Measurements from ENCODE around the gene GPATCH1.

Gene GPATCH1

GRCh38 chr19:33125929-33126388 is 45.0 kb downstream of the GPATCH1 start (continued):
- TF ChIP-seq PRDM2 (tag by site-specific recombination; IDR thresholded peaks at IDR 0.05; ENCODE audit: borderline replicate concordance) (no peak), ZNF391 (tag by site-specific recombination; IDR thresholded peaks at IDR 0.05; ENCODE audit: borderline replicate concordance, low read depth) (no peak), ZNF501 (tag by site-specific recombination; IDR thresholded peaks at IDR 0.05) (0 out of 2 replicates have a peak, but pooled peaks have one; percentile 18), ZNF157 (tag by site-specific recombination; IDR thresholded peaks at IDR 0.05) (no peak), ZNF404 (tag by site-specific recombination; IDR thresholded peaks at IDR 0.05) (no peak), ZNF571 (tag by site-specific recombination; IDR thresholded peaks at IDR 0.05) (no peak), ZNF555 (tag by site-specific recombination; conservative IDR thresholded peaks at IDR 0.05) (no peak), ZNF214 (tag by site-specific recombination; IDR thresholded peaks at IDR 0.05; ENCODE audit: borderline replicate concordance) (no peak), ZNF280D (tag by site-specific recombination; IDR thresholded peaks at IDR 0.05) (no peak), ZNF416 (tag by site-specific recombination; IDR thresholded peaks at IDR 0.05) (no peak), ZNF133 (tag by site-specific recombination; IDR thresholded peaks at IDR 0.05) (no peak), SALL2 (tag by site-specific recombination; IDR thresholded peaks at IDR 0.05; ENCODE audit: borderline replicate concordance) (no peak), ZNF654 (tag by site-specific recombination; IDR thresholded peaks at IDR 0.05; ENCODE audit: low read depth) (peak; percentile 77), ZNF600 (tag by site-specific recombination; IDR thresholded peaks at IDR 0.05) (peak; percentile 73; the same call in 1 of the 2 replicates), ZNF169 (tag by site-specific recombination; IDR thresholded peaks at IDR 0.05) (no peak), ZNF645 (tag by site-specific recombination; IDR thresholded peaks at IDR 0.05) (no peak), ZNF155 (tag by site-specific recombination; IDR thresholded peaks at IDR 0.05) (no peak)
- TF ChIP-seq, protein P1, sequence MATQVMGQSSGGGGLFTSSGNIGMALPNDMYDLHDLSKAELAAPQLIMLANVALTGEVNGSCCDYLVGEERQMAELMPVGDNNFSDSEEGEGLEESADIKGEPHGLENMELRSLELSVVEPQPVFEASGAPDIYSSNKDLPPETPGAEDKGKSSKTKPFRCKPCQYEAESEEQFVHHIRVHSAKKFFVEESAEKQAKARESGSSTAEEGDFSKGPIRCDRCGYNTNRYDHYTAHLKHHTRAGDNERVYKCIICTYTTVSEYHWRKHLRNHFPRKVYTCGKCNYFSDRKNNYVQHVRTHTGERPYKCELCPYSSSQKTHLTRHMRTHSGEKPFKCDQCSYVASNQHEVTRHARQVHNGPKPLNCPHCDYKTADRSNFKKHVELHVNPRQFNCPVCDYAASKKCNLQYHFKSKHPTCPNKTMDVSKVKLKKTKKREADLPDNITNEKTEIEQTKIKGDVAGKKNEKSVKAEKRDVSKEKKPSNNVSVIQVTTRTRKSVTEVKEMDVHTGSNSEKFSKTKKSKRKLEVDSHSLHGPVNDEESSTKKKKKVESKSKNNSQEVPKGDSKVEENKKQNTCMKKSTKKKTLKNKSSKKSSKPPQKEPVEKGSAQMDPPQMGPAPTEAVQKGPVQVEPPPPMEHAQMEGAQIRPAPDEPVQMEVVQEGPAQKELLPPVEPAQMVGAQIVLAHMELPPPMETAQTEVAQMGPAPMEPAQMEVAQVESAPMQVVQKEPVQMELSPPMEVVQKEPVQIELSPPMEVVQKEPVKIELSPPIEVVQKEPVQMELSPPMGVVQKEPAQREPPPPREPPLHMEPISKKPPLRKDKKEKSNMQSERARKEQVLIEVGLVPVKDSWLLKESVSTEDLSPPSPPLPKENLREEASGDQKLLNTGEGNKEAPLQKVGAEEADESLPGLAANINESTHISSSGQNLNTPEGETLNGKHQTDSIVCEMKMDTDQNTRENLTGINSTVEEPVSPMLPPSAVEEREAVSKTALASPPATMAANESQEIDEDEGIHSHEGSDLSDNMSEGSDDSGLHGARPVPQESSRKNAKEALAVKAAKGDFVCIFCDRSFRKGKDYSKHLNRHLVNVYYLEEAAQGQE (tag by site-specific recombination; IDR thresholded peaks at IDR 0.05), result no peak
- TF ChIP-seq, protein P2, sequence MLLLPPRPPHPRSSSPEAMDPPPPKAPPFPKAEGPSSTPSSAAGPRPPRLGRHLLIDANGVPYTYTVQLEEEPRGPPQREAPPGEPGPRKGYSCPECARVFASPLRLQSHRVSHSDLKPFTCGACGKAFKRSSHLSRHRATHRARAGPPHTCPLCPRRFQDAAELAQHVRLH (tag by site-specific recombination; IDR thresholded peaks at IDR 0.05), result no peak
- TF ChIP-seq, protein P3, sequence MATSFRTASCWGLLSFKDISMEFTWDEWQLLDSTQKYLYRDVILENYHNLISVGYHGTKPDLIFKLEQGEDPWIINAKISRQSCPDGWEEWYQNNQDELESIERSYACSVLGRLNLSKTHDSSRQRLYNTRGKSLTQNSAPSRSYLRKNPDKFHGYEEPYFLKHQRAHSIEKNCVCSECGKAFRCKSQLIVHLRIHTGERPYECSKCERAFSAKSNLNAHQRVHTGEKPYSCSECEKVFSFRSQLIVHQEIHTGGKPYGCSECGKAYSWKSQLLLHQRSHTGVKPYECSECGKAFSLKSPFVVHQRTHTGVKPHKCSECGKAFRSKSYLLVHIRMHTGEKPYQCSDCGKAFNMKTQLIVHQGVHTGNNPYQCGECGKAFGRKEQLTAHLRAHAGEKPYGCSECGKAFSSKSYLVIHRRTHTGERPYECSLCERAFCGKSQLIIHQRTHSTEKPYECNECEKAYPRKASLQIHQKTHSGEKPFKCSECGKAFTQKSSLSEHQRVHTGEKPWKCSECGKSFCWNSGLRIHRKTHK (tag by site-specific recombination; IDR thresholded peaks at IDR 0.05), result no peak
